Measurements from ENCODE around the gene FLNB. TPM values are rescaled to one million over a fixed set of nuclear protein-coding genes. Genes with fewer than 3 reads are reported as not detected.

FLNB gene
- total and polyA plus RNA-seq, 2 of the 4 experiments (the other 2 are of a cell fraction), result 78.0 to 136 TPM

GRCh38 chr3:58001086-58001467, 7.1 kb upstream of the FLNB start (continued):
- TF ChIP-seq FOS (IDR thresholded peaks at IDR 0.05; ENCODE audit: low read depth, low read length) (no peak), MAZ (IDR thresholded peaks at IDR 0.05; ENCODE audit: borderline replicate concordance, low read depth, low read length) (no peak), NFE2L2 (IDR thresholded peaks at IDR 0.05; ENCODE audit: low read depth, low read length) (no peak)

GRCh38 chr3:58001979-58002378, 6.2 kb upstream of the FLNB start:
- no peak for ATAC-seq (ENCODE audit: low read depth)
- H3K4ac ChIP-seq (ENCODE audit: low read depth, low read length), result no peak overlapping the region

More at GRCh38 chr3:58001979-58002378, 6.2 kb upstream of the FLNB start:
- dilution Hi-C loops (cut with HindIII; ENCODE audit: low sequenced_read_pairs, unreplicated experiment) (no loop called here), intact Hi-C loops (cut with micrococcal nuclease) (no loop called here), in situ Hi-C loops (cut with MboI; ENCODE audit: low sequenced_read_pairs) (loop anchor here (10.0 kb wide), 1 partner anchor 303 kb away; the partner anchor contains the start of genes HTD2 and RPP14)
- Histone ChIP-seq H3K56ac (ENCODE audit: extremely low read depth, insufficient read depth, low read length) (no peak overlapping the region), H3K4me3 (ENCODE audit: insufficient read depth, low read depth, low read length) (no peak overlapping the region), H3K4me1 (ENCODE audit: control insufficient read depth, insufficient read depth, low read length) (peaks cover 8% of the 10 kb centered on the region), H3K27me3 (ENCODE audit: control insufficient read depth, insufficient read depth, low read length) (no peaks in the 10 kb centered on the region), H4K5ac (ENCODE audit: low read depth, low read length) (no peak overlapping the region), H2AFZ (replicated peaks; ENCODE audit: low read length, poor library complexity) (no peak overlapping the region), H3K79me1 (ENCODE audit: low read depth in 1 of 2, low read length in 2 of 2) (no peaks in the 10 kb centered on the region), H2BK5ac (ENCODE audit: low read depth, low read length, poor library complexity, severe bottlenecking) (no peak overlapping the region), H2BK20ac (ENCODE audit: low read depth, low read length) (no peak overlapping the region), H4K91ac (ENCODE audit: insufficient read depth, low read depth, low read length) (no peak overlapping the region), H3K9ac (ENCODE audit: low read depth, low read length) (no peak overlapping the region), H2BK120ac (ENCODE audit: low read depth, low read length) (no peak overlapping the region), H2AK5ac (ENCODE audit: low read depth, low read length) (no peak overlapping the region; the same call in 1 of the 2 replicates), H3K23ac (ENCODE audit: low read depth, low read length) (no peak overlapping the region), H3K36me3 (ENCODE audit: control insufficient read depth, insufficient read depth, low read length) (no peaks in the 10 kb centered on the region), H4K20me1 (ENCODE audit: insufficient read depth, low read length) (no peaks in the 10 kb centered on the region), H2AK9ac (replicated peaks; ENCODE audit: low read depth, low read length, poor library complexity) (no peak overlapping the region), H3K14ac (replicated peaks; ENCODE audit: low read depth, low read length) (no peak overlapping the region), H3K18ac (ENCODE audit: low read depth, low read length) (no peak overlapping the region), H3K4me2 (ENCODE audit: low read depth, low read length) (no peak overlapping the region), H4K8ac (ENCODE audit: low read depth in 2 of 2, low read length in 2 of 2) (no peak overlapping the region), H3K9me1 (ENCODE audit: insufficient read depth, low read length) (peaks cover 6% of the 10 kb centered on the region), H3K27ac (ENCODE audit: insufficient read depth, low read length) (no peak overlapping the region), H2BK15ac (ENCODE audit: low read depth, low read length) (no peak overlapping the region), H3K9me3 (ENCODE audit: control insufficient read depth, insufficient read depth, low read length) (no peaks in the 10 kb centered on the region)
- ChIA-PET POLR2A (ENCODE audit: unreplicated experiment) (no interaction called here), CTCF (no interaction called here)
- 89% methylated on average over 3 of the region's 7 CpGs; no CpG with 5 or more reads in 1 of the 2 experiments for WGBS, 2 experiments (ENCODE audit: extremely low coverage in 2 of 2, insufficient read length in 1 of 2)
- BruUV-seq (replicated peaks), result no TSS peak
- TF ChIP-seq USF2 (IDR thresholded peaks at IDR 0.05; ENCODE audit: low read depth, low read length) (no peak), MXI1 (IDR thresholded peaks at IDR 0.05; ENCODE audit: borderline replicate concordance, low read depth, low read length) (no peak), SMC3 (IDR thresholded peaks at IDR 0.05; ENCODE audit: low read depth, low read length) (no peak), MAZ (IDR thresholded peaks at IDR 0.05; ENCODE audit: borderline replicate concordance, low read depth, low read length) (no peak), MAFK (IDR thresholded peaks at IDR 0.05; ENCODE audit: low read depth, low read length) (no peak), BHLHE40 (IDR thresholded peaks at IDR 0.05; ENCODE audit: low read depth, low read length) (no peak), NFE2L2 (IDR thresholded peaks at IDR 0.05; ENCODE audit: low read depth, low read length) (no peak), ELK1 (IDR thresholded peaks at IDR 0.05; ENCODE audit: borderline replicate concordance, low read depth, low read length) (no peak)
- no peak for DNase-seq
